HepG2 (cell line): ENCODE results near the gene GUCA1A. TPM values are rescaled to one million over a fixed set of nuclear protein-coding genes. Genes with fewer than 3 reads are reported as not detected.

ENCODE experiments used
- SUZ12 ChIP-seq: fragments of 150-350 bp; IDR thresholded peaks from 2 replicates; pipeline ENCODE4 v1.6.1; 2014; ENCODE audit warnings: low read depth, low read length
- TBX3 ChIP-seq: fragments of 450-650 bp; IDR thresholded peaks from 2 replicates; pipeline ENCODE4 v1.6.1; 2017; ENCODE audit warnings: antibody characterized with exemption, mild to moderate bottlenecking, inconsistent platforms, borderline replicate concordance
- ZIK1 ChIP-seq: sonication (generic); formaldehyde crosslinking; IDR thresholded peaks from 2 replicates; pipeline ENCODE4 v1.5.0; 2020; ENCODE audit warnings: mild to moderate bottlenecking, low read depth, missing genetic modification reagents, borderline replicate concordance
- ZNF207 ChIP-seq: fragments of 450-650 bp; IDR thresholded peaks from 2 replicates; pipeline ENCODE4 v1.6.1; 2016; ENCODE audit warnings: antibody characterized with exemption, borderline replicate concordance
- ZNF333 ChIP-seq: sonication (generic); formaldehyde crosslinking; IDR thresholded peaks from 2 replicates; pipeline ENCODE4 v1.4.0; 2020; ENCODE audit warnings: mild to moderate bottlenecking, missing genetic modification reagents, borderline replicate concordance
- polyA plus RNA-seq, 8 experiments: library from polyadenylated mRNA; depleted of rRNA in 3 of 8; stranded (reverse) in 7 of 8; unstranded in 1 of 8; fragments of >200 nt; fragmentation: Illumina TruSeq in 4 of 8; extraction: Trizol in 4 of 8; gene quantifications; 2 replicates each; pipeline versions ENCODE4 v1.2.1 to v1.2.3, GENCODE V29; 2011 to 2016; ENCODE audit warnings: low read depth in 4 of 8, missing spikeins in 1 of 8, mixed read lengths in 1 of 8; ENCODE audit not compliant: insufficient read depth in 1 of 8
- total RNA-seq, 5 experiments: library from RNA; depleted of rRNA; stranded (reverse); fragments of >200 nt; fragmentation: Illumina TruSeq; extraction: Trizol; gene quantifications; 2 replicates each; pipeline ENCODE4 v1.2.3, GENCODE V29; 2016; ENCODE audit warnings: low read depth in 1 of 5
- TF ChIP-seq, protein P1 (sequence below): sonication (generic); formaldehyde crosslinking; IDR thresholded peaks from 2 replicates; pipeline ENCODE4 v1.5.0; 2020; ENCODE audit warnings: mild to moderate bottlenecking, low read depth, missing genetic modification reagents, borderline replicate concordance
- TF ChIP-seq, protein P2 (sequence below): sonication (generic); formaldehyde crosslinking; IDR thresholded peaks from 2 replicates; pipeline ENCODE4 v1.4.0; 2020; ENCODE audit warnings: missing genetic modification reagents
- TF ChIP-seq, protein P3 (sequence below), 2 experiments: sonication (generic) in 1 of 2; formaldehyde crosslinking in 1 of 2; IDR thresholded peaks; 2 replicates each; pipeline versions ENCODE4 v1.6.1 to v1.9.0; 2014 to 2022; ENCODE audit warnings: antibody characterized with exemption in 1 of 2, borderline replicate concordance in 1 of 2, inconsistent platforms in 1 of 2, low read depth in 1 of 2, missing genetic modification reagents in 1 of 2
- TF ChIP-seq, protein P4 (sequence below): sonication (generic); formaldehyde crosslinking; conservative IDR thresholded peaks from 2 replicates; pipeline ENCODE4 v1.8.0; 2022; ENCODE audit warnings: mild to moderate bottlenecking, moderate library complexity, missing genetic modification reagents

Gene GUCA1A
- total and polyA plus RNA-seq, 2 of the 13 experiments (the other 11 are each of a cell fraction or from before 2014, with no cell fraction given), result not detected

DNA sequence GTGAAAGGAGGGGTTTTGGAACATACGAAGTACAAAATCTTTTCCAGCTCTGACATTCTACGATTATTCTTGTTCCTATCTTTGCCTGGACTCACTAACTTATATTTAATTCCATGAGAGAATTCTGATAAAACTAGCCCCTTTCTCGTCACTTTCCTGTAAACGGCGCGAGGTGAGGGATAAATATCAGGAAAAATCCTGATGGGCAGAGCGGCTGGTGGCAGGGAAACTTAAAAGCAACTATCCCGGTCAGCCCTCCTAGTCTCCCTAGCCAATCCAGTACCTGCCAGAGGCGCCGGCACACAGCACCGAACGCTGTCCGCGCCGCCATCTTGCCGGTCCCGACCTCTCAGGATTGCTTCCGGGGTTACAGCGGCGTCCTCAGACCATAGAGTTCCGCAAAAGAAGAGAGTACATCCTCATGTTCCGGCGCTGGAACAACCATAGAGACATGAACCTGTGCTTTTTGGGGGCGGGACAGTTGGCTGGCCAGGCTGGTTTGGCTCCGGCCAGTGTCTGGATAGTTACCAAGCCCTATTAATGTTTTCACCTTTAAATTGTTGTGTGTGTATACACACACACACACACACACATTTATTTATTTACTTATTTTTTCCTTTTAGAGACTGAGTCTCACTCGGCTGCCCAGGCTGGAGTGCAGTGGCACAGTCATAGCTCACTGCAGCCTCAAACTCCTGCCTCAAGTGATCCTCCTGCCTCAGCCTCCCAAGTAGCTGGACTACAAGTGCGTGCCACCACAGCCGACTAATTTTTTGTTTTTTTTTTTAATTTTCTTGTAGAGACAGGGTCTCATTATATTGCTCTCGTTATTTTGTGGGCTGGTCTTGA is 44.6 kb downstream of the GUCA1A start, which contains the start of gene MRPS10 (continued):
- TF ChIP-seq ZIK1 (CRISPR knock-in tag) (no peak), ZNF333 (CRISPR knock-in tag) (no peak), TBX3 (peak; percentile 24; the same call in 1 of the 2 replicates), SUZ12 (no peak), ZNF207 (no peak)
- TF ChIP-seq, protein P1, sequence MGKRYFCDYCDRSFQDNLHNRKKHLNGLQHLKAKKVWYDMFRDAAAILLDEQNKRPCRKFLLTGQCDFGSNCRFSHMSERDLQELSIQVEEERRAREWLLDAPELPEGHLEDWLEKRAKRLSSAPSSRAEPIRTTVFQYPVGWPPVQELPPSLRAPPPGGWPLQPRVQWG (CRISPR knock-in tag), result no peak
- TF ChIP-seq, protein P2, sequence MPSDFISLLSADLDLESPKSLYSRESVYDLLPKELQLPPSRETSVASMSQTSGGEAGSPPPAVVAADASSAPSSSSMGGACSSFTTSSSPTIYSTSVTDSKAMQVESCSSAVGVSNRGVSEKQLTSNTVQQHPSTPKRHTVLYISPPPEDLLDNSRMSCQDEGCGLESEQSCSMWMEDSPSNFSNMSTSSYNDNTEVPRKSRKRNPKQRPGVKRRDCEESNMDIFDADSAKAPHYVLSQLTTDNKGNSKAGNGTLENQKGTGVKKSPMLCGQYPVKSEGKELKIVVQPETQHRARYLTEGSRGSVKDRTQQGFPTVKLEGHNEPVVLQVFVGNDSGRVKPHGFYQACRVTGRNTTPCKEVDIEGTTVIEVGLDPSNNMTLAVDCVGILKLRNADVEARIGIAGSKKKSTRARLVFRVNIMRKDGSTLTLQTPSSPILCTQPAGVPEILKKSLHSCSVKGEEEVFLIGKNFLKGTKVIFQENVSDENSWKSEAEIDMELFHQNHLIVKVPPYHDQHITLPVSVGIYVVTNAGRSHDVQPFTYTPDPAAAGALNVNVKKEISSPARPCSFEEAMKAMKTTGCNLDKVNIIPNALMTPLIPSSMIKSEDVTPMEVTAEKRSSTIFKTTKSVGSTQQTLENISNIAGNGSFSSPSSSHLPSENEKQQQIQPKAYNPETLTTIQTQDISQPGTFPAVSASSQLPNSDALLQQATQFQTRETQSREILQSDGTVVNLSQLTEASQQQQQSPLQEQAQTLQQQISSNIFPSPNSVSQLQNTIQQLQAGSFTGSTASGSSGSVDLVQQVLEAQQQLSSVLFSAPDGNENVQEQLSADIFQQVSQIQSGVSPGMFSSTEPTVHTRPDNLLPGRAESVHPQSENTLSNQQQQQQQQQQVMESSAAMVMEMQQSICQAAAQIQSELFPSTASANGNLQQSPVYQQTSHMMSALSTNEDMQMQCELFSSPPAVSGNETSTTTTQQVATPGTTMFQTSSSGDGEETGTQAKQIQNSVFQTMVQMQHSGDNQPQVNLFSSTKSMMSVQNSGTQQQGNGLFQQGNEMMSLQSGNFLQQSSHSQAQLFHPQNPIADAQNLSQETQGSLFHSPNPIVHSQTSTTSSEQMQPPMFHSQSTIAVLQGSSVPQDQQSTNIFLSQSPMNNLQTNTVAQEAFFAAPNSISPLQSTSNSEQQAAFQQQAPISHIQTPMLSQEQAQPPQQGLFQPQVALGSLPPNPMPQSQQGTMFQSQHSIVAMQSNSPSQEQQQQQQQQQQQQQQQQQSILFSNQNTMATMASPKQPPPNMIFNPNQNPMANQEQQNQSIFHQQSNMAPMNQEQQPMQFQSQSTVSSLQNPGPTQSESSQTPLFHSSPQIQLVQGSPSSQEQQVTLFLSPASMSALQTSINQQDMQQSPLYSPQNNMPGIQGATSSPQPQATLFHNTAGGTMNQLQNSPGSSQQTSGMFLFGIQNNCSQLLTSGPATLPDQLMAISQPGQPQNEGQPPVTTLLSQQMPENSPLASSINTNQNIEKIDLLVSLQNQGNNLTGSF (CRISPR knock-in tag), result no peak
- TF ChIP-seq, protein P3, sequence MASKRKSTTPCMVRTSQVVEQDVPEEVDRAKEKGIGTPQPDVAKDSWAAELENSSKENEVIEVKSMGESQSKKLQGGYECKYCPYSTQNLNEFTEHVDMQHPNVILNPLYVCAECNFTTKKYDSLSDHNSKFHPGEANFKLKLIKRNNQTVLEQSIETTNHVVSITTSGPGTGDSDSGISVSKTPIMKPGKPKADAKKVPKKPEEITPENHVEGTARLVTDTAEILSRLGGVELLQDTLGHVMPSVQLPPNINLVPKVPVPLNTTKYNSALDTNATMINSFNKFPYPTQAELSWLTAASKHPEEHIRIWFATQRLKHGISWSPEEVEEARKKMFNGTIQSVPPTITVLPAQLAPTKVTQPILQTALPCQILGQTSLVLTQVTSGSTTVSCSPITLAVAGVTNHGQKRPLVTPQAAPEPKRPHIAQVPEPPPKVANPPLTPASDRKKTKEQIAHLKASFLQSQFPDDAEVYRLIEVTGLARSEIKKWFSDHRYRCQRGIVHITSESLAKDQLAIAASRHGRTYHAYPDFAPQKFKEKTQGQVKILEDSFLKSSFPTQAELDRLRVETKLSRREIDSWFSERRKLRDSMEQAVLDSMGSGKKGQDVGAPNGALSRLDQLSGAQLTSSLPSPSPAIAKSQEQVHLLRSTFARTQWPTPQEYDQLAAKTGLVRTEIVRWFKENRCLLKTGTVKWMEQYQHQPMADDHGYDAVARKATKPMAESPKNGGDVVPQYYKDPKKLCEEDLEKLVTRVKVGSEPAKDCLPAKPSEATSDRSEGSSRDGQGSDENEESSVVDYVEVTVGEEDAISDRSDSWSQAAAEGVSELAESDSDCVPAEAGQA (IDR thresholded peaks at IDR 0.05; ENCODE audit: low read depth), result peak; percentile 95
- TF ChIP-seq, protein P3 (CRISPR knock-in tag; IDR thresholded peaks at IDR 0.05; ENCODE audit: borderline replicate concordance), result 0 out of 2 replicates have a peak, but pooled peaks have one; percentile 25
- TF ChIP-seq, protein P4, sequence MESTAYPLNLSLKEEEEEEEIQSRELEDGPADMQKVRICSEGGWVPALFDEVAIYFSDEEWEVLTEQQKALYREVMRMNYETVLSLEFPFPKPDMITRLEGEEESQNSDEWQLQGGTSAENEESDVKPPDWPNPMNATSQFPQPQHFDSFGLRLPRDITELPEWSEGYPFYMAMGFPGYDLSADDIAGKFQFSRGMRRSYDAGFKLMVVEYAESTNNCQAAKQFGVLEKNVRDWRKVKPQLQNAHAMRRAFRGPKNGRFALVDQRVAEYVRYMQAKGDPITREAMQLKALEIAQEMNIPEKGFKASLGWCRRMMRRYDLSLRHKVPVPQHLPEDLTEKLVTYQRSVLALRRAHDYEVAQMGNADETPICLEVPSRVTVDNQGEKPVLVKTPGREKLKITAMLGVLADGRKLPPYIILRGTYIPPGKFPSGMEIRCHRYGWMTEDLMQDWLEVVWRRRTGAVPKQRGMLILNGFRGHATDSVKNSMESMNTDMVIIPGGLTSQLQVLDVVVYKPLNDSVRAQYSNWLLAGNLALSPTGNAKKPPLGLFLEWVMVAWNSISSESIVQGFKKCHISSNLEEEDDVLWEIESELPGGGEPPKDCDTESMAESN, result no peak
